Measurements from ENCODE around the gene LMO3.
"Not testable (repeated sequence)": the region's sequence is repeated elsewhere in the genome, so short reads cannot be mapped to it uniquely, and the experiment has no call there.

LMO3 gene

GRCh38 chr12:16537652-16538051, 68.3 kb downstream of the LMO3 start:
- not testable (repeated sequence) for DNase-seq

- DNase-seq, result no peak
Observed at GRCh38 chr12:16531621-16532020, 74.3 kb downstream of the LMO3 start.

GRCh38 chr12:16530268-16530850, 75.6 kb downstream of the LMO3 start:
- DNase-seq, result no peak

GRCh38 chr12:16526693-16527092, 79.3 kb downstream of the LMO3 start:
- no peak for DNase-seq

GRCh38 chr12:16524378-16524777, 81.6 kb downstream of the LMO3 start:
- DNase-seq, result no peak

- DNase-seq, result no peak
Observed at GRCh38 chr12:16523951-16524331, 82.0 kb downstream of the LMO3 start.

- DNase-seq, result no peak
Observed at GRCh38 chr12:16523284-16523950, 82.5 kb downstream of the LMO3 start.

GRCh38 chr12:16520328-16520727, 85.6 kb downstream of the LMO3 start:
- no peak for DNase-seq

GRCh38 chr12:16515666-16516065, 90.3 kb downstream of the LMO3 start:
- DNase-seq, result no peak

GRCh38 chr12:16513231-16513630, 92.7 kb downstream of the LMO3 start:
- DNase-seq, result no peak

GRCh38 chr12:16509411-16509810, 96.6 kb downstream of the LMO3 start:
- no peak for DNase-seq

GRCh38 chr12:16506394-16506793, 99.6 kb downstream of the LMO3 start:
- no peak for DNase-seq

- no peak for DNase-seq
Observed at GRCh38 chr12:16504200-16504599, 101.8 kb downstream of the LMO3 start.

- DNase-seq, result no peak
Observed at GRCh38 chr12:16499611-16500010, 106.4 kb downstream of the LMO3 start.

All from stimulated activated CD4-positive, alpha-beta T cell treated with anti-CD3 and anti-CD28 coated beads, Interleukin-1b, Interleukin-23, amount 100 ng/mL, for 48 hours (primary cell).